Loucy (cell line): ENCODE data around the gene ADCY9.

Source experiments
- EZH2phosphoT487 ChIP-seq: fragments of 200-600 bp; IDR thresholded peaks from 2 replicates; pipeline ENCODE4 v1.6.1; 2018; ENCODE audit warnings: antibody characterized with exemption, mild to moderate bottlenecking, moderate library complexity, borderline replicate concordance
- TF ChIP-seq, protein P1 (sequence below): fragments of 200-600 bp; sonication (generic); conservative IDR thresholded peaks from 2 replicates; pipeline ENCODE4 v1.5.1; 2014; ENCODE audit warnings: mild to moderate bottlenecking, antibody characterized with exemption, low read length

DNA sequence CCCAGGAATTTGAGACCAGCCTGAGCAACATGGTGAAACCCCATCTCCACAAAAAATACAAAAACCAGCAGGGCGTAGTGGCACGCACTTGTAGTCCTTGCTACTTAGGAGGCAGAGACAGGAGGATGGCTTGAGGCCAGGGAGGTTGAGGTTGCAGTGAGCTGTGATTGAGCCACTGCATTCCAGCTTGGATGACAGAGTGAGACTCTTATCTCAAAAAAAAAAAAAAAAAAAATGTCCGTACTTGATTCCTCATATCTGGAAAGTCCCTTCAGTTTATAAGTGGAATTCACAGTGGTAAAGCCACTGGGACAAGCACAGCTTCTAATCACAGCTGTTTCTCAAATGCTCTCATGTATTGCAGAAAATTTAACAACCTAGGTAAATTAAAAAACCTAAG, 157.1 kb downstream of the ADCY9 start:
- TF ChIP-seq, protein P1, sequence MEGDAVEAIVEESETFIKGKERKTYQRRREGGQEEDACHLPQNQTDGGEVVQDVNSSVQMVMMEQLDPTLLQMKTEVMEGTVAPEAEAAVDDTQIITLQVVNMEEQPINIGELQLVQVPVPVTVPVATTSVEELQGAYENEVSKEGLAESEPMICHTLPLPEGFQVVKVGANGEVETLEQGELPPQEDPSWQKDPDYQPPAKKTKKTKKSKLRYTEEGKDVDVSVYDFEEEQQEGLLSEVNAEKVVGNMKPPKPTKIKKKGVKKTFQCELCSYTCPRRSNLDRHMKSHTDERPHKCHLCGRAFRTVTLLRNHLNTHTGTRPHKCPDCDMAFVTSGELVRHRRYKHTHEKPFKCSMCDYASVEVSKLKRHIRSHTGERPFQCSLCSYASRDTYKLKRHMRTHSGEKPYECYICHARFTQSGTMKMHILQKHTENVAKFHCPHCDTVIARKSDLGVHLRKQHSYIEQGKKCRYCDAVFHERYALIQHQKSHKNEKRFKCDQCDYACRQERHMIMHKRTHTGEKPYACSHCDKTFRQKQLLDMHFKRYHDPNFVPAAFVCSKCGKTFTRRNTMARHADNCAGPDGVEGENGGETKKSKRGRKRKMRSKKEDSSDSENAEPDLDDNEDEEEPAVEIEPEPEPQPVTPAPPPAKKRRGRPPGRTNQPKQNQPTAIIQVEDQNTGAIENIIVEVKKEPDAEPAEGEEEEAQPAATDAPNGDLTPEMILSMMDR = no peak
- TF ChIP-seq EZH2phosphoT487 = no peak
